Duodenal mucosa (tissue), 2 donors: ENCODE measurements around the gene SLC17A7.
A peak's percentile ranks its signal among the peaks of the same experiment; 100 is the strongest.

Experiments
- H3K27ac ChIP-seq: one replicate; pipeline ENCODE4 v1.7.0; 2013; ENCODE audit warnings: low read depth, low read length
- H3K27me3 ChIP-seq, 2 donors: one replicate each; pipeline ENCODE4 v1.7.0; 2013; ENCODE audit warnings: low read length in 2 of 2, control low read depth in 1 of 2; ENCODE audit not compliant: insufficient read depth in 2 of 2, control insufficient read depth in 1 of 2
- H3K36me3 ChIP-seq, 2 donors: one replicate each; pipeline ENCODE4 v1.7.0; 2013; ENCODE audit warnings: low read length in 2 of 2, control low read depth in 1 of 2; ENCODE audit not compliant: insufficient read depth in 2 of 2, control insufficient read depth in 1 of 2
- H3K4me1 ChIP-seq, 2 donors: one replicate each; pipeline ENCODE4 v1.7.0; 2013; ENCODE audit warnings: low read length in 2 of 2, control low read depth in 1 of 2; ENCODE audit not compliant: insufficient read depth in 2 of 2, control insufficient read depth in 1 of 2
- H3K4me3 ChIP-seq, 2 donors: one replicate each; pipeline ENCODE4 v1.7.0; 2013; ENCODE audit warnings: low read length in 2 of 2, low read depth in 1 of 2
- H3K9ac ChIP-seq, 2 donors: one replicate each; pipeline ENCODE4 v1.7.0; 2013; ENCODE audit warnings: low read length in 2 of 2, low read depth in 1 of 2
- H3K9me3 ChIP-seq, 2 donors: one replicate each; pipeline ENCODE4 v1.7.0; 2013; ENCODE audit warnings: low read length in 2 of 2, control low read depth in 1 of 2; ENCODE audit not compliant: control insufficient read depth in 1 of 2

SLC17A7 gene

DNA sequence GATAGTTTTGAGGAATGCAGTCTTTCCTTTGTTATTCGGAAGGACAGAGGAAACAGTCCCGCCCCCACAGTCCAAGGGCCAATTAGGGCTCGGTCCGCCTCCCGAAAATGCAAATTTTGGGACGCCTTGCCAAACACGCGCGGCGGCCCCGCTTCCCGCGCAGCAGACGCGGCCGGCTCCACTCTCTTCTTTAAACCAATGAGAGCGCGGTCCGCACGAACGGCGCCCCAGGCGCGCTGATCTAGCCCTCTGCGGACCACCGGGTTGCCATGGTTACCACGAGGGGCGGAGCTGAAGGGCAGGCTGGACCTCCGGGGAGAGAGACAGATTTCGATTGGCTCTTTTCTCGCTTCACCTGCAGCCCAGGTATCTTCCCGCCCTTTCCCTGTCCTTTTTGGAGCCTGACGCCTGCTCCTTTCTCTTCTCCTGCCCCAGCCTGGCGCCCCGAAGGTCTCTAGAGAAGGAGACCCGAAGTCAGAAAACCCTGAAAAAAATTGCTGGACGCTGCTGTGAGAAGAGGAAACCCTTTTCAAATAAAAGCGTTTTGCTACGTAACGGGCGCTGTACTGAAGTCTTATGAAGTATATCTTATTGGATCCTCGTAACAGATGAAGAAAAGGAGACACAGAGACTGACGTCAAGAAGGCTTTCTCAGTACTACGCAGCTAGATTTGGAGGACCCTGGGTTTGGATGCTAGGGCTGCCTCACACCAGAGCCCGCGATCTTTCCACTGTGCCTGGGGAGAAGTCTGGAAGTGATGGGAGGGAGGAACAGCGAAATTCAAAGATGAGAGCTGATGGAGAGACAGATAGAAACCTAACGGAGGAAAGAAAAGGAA is 20.1 kb downstream of the SLC17A7 start:
- Histone ChIP-seq H3K4me1 (peaks cover 0 to 7% of the 10 kb centered on the region in 2 donors), H3K9me3 (no peaks in the 10 kb centered on the region), H3K9ac (no peak overlapping the region), H3K4me3 (peak overlapping the region in 1 of 2 donors; percentile 29), H3K27me3 (peaks cover 74% of the 10 kb centered on the region in 2 donors), H3K27ac (no peak overlapping the region), H3K36me3 (no peaks in the 10 kb centered on the region)

GRCh38 chr19:49420227-49420626 is 21.1 kb downstream of the SLC17A7 start:
- H3K9ac ChIP-seq, result no peak overlapping the region
- no peak overlapping the region for H3K4me3 ChIP-seq
- H3K27me3 ChIP-seq, result peaks cover 64% of the 10 kb centered on the region in 2 donors
- no peaks in the 10 kb centered on the region for H3K9me3 ChIP-seq
- H3K27ac ChIP-seq, result no peak overlapping the region
- H3K4me1 ChIP-seq, result peaks cover 0 to 7% of the 10 kb centered on the region in 2 donors
- no peaks in the 10 kb centered on the region for H3K36me3 ChIP-seq

DNA sequence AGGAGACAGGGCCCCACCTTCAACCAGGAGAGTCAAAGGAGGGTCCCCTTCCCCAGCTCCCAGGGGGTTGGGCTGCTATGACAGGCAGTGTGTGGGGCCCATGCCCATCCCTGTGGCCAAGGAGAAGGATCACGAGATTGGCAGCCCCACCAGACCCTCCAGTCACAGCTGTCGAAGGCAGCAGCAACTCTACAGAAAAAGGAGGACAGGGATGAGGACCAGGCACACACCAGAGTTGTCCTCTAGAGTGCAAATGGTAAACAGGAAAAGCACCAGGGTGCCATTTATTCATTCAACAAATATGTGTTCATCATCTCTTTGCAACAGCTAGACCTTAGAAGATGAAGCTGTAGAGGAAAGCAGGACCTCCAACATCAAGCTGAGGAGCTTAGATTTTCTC is 22.2 kb downstream of the SLC17A7 start:
- no peaks in the 10 kb centered on the region for H3K9me3 ChIP-seq
- H3K27ac ChIP-seq, result no peak overlapping the region
- no peaks in the 10 kb centered on the region for H3K36me3 ChIP-seq
- H3K27me3 ChIP-seq, result peaks cover 56 to 58% of the 10 kb centered on the region in 2 donors
- H3K9ac ChIP-seq, result no peak overlapping the region
- H3K4me3 ChIP-seq, result no peak overlapping the region
- peaks cover 0 to 7% of the 10 kb centered on the region in 2 donors for H3K4me1 ChIP-seq

DNA sequence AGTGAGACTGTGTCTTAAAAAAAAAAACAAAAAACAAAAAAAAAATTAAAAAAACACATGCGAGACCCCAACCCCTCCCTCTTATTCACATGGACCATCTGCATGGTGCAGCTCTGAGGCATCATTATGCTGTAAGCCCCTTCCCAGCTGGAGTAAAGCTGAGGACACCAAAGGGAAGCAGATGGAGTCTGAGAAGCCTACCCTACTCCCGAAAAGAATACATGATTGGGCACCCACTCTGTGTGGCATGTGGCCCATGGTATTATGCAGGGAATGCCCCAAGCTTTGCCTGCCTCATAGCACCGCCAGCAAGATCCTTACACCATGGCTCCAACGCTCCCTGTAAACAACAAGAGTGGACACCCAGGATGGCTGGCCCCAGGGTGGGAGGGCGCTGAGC is 22.8 kb downstream of the SLC17A7 start:
- H3K27ac ChIP-seq, result no peak overlapping the region
- no peak overlapping the region for H3K9ac ChIP-seq
- H3K27me3 ChIP-seq, result peaks cover 49 to 52% of the 10 kb centered on the region in 2 donors
- peaks cover 0 to 7% of the 10 kb centered on the region in 2 donors for H3K4me1 ChIP-seq
- no peaks in the 10 kb centered on the region for H3K36me3 ChIP-seq
- H3K9me3 ChIP-seq, result no peaks in the 10 kb centered on the region
- H3K4me3 ChIP-seq, result no peak overlapping the region

DNA sequence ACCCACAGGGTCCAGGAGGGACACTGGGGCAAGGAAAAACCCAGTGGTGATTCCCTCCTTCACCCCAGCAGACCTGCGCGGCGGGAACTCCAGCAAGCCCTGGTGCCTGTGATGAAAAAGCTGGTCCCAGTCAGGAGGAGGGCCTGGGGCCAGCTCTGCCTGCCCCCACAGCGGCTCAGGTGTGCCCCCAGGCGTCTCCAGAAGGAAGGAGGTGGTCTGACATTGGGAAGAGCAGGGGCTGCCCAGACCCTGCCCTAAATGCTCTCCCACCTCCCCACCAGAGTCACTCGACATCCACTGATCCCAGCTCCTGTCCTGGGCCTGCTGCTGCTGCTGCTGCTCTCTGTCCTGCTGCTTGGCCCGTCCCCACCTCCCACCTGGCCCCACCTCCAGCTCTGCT is 24.2 kb downstream of the SLC17A7 start:
- peaks cover 35 to 38% of the 10 kb centered on the region in 2 donors for H3K27me3 ChIP-seq
- H3K4me3 ChIP-seq, result no peak overlapping the region
- no peaks in the 10 kb centered on the region for H3K36me3 ChIP-seq
- H3K9me3 ChIP-seq, result no peaks in the 10 kb centered on the region
- H3K27ac ChIP-seq, result no peak overlapping the region
- peaks cover 0 to 7% of the 10 kb centered on the region in 2 donors for H3K4me1 ChIP-seq
- H3K9ac ChIP-seq, result no peak overlapping the region

GRCh38 chr19:49415810-49416200 is 25.5 kb downstream of the SLC17A7 start:
- no peaks in the 10 kb centered on the region for H3K9me3 ChIP-seq
- H3K27me3 ChIP-seq, result peaks cover 24 to 26% of the 10 kb centered on the region in 2 donors
- no peak overlapping the region for H3K9ac ChIP-seq
- H3K4me3 ChIP-seq, result no peak overlapping the region
- no peaks in the 10 kb centered on the region for H3K4me1 ChIP-seq
- no peak overlapping the region for H3K27ac ChIP-seq
- H3K36me3 ChIP-seq, result no peaks in the 10 kb centered on the region

DNA sequence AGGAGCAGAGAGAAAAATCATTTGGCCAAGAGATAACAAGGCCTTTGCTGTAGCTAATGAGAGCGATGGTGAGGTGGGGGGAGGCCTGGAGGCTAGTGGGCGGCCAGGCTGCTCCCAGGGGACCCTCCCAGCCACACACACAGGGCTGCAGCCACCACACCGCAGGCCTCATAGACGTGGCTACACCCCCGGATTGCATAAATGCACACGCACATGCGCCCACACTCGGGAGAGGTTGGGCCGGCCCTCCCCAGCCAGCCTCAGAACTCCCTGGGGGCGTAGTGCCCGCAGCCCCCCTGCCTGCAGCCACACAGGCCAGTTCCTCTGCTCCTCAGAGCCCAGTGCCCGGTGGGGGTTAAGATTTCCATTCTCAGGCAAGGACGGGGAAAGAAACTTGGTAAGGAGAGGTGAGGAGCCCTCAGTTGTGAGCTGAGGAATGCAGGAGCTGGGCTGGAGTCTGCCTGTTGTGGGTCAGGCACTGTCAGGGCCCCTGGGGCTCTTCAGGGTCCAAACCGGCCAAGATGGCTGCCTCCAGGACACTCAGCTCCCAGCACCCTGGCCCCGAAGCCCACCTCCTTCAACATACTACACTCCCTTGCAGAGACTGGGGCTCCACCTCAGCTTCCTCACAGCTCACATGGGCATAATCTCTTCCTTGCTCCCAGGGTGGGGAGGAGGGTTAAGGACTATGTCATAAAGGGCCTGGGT is 26.1 kb downstream of the SLC17A7 start:
- H3K9me3 ChIP-seq, result no peaks in the 10 kb centered on the region
- no peak overlapping the region for H3K27ac ChIP-seq
- H3K9ac ChIP-seq, result no peak overlapping the region
- no peaks in the 10 kb centered on the region for H3K4me1 ChIP-seq
- no peak overlapping the region for H3K4me3 ChIP-seq
- no peaks in the 10 kb centered on the region for H3K36me3 ChIP-seq
- H3K27me3 ChIP-seq, result peaks cover 18 to 21% of the 10 kb centered on the region in 2 donors

- H3K9ac ChIP-seq, result no peak overlapping the region
- H3K36me3 ChIP-seq, result no peaks in the 10 kb centered on the region
- peaks cover 0 to 1% of the 10 kb centered on the region in 2 donors for H3K4me1 ChIP-seq
- H3K4me3 ChIP-seq, result no peak overlapping the region
- peaks cover 9 to 12% of the 10 kb centered on the region in 2 donors for H3K27me3 ChIP-seq
- H3K27ac ChIP-seq, result no peak overlapping the region
- no peaks in the 10 kb centered on the region for H3K9me3 ChIP-seq
These were observed 27.1 kb downstream of the SLC17A7 start for GRCh38 chr19:49414256-49414655.

GRCh38 chr19:49413348-49413747 is 28.0 kb downstream of the SLC17A7 start:
- peaks cover 4% of the 10 kb centered on the region in 2 donors for H3K27me3 ChIP-seq
- H3K36me3 ChIP-seq, result no peaks in the 10 kb centered on the region
- no peak overlapping the region for H3K27ac ChIP-seq
- no peak overlapping the region for H3K9ac ChIP-seq
- no peak overlapping the region for H3K4me3 ChIP-seq
- H3K9me3 ChIP-seq, result no peaks in the 10 kb centered on the region
- peaks cover 4 to 8% of the 10 kb centered on the region in 2 donors for H3K4me1 ChIP-seq

- Histone ChIP-seq H3K27ac (no peak overlapping the region), H3K4me3 (no peak overlapping the region), H3K9me3 (no peaks in the 10 kb centered on the region), H3K36me3 (no peaks in the 10 kb centered on the region), H3K9ac (no peak overlapping the region), H3K27me3 (no peaks in the 10 kb centered on the region), H3K4me1 (peaks cover 4 to 8% of the 10 kb centered on the region in 2 donors)
These were observed 29.5 kb downstream of the SLC17A7 start for GRCh38 chr19:49411681-49412326.
